ENCODE data around the gene SBF1.

- TF ChIP-seq POLR2A (IDR thresholded peaks at IDR 0.05) (no peak), CTCF (IDR thresholded peaks at IDR 0.05) (no peak)
These were observed 50.9 kb downstream of the SBF1 start for GRCh38 chr22:50423956-50424355.
